HepG2 (cell line): Measurements from ENCODE around the gene TOR1AIP1. TPM values are rescaled to one million over a fixed set of nuclear protein-coding genes. Genes with fewer than 3 reads are reported as not detected.

Source experiments
- DNMT3B ChIP-seq: conservative IDR thresholded peaks from 2 replicates; pipeline ENCODE4 v1.6.1; 2016; ENCODE audit warnings: missing biosample characterization, control low read depth
- GZF1 ChIP-seq: sonication (generic); formaldehyde crosslinking; IDR thresholded peaks from 2 replicates; pipeline ENCODE4 v1.5.1; 2020; ENCODE audit warnings: mild to moderate bottlenecking, missing genetic modification reagents
- IKZF4 ChIP-seq: sonication (generic); formaldehyde crosslinking; IDR thresholded peaks from 2 replicates; pipeline ENCODE4 v1.5.1; 2020; ENCODE audit warnings: borderline replicate concordance, mild to moderate bottlenecking, low read depth, missing genetic modification reagents; ENCODE audit errors: not compliant biosample characterization
- ISL2 ChIP-seq: sonication (generic); formaldehyde crosslinking; IDR thresholded peaks from 2 replicates; pipeline ENCODE4 v1.5.0; 2020; ENCODE audit warnings: missing genetic modification reagents
- KDM5A ChIP-seq: fragments of 200-600 bp; sonication (generic); IDR thresholded peaks from 2 replicates; pipeline ENCODE4 v1.7.0; 2018; ENCODE audit warnings: antibody characterized with exemption, mild to moderate bottlenecking, low read length, borderline replicate concordance
- LCORL ChIP-seq, 2 experiments: fragments of 450-650 bp in 1 of 2; sonication (generic) in 1 of 2; formaldehyde crosslinking in 1 of 2; IDR thresholded peaks; 2 replicates each; pipeline versions ENCODE4 v1.5.0 to v1.6.1; 2017 to 2020; ENCODE audit warnings: antibody characterized with exemption in 1 of 2, missing genetic modification reagents in 1 of 2
- PHF21A ChIP-seq: sonication (generic); formaldehyde crosslinking; IDR thresholded peaks from 2 replicates; pipeline ENCODE4 v1.5.0; 2020; ENCODE audit warnings: mild to moderate bottlenecking, missing genetic modification reagents
- RELA ChIP-seq: sonication (generic); formaldehyde crosslinking; IDR thresholded peaks from 2 replicates; pipeline ENCODE4 v1.4.0; 2020; ENCODE audit warnings: missing genetic modification reagents
- SNAI1 ChIP-seq: sonication (generic); formaldehyde crosslinking; IDR thresholded peaks from 2 replicates; pipeline ENCODE4 v1.5.0; 2020; ENCODE audit warnings: mild to moderate bottlenecking, missing genetic modification reagents, borderline replicate concordance
- SP5 ChIP-seq: IDR thresholded peaks from 2 replicates; pipeline ENCODE4 v1.6.1; 2016; ENCODE audit warnings: low read depth, borderline replicate concordance
- ZC3H4 ChIP-seq: sonication (generic); formaldehyde crosslinking; IDR thresholded peaks from 2 replicates; pipeline ENCODE4 v1.4.0; 2020; ENCODE audit warnings: missing genetic modification reagents, borderline replicate concordance
- ZNF260 ChIP-seq: sonication (generic); formaldehyde crosslinking; IDR thresholded peaks from 2 replicates; pipeline ENCODE4 v1.4.0; 2020; ENCODE audit warnings: missing genetic modification reagents, low read depth, mild to moderate bottlenecking, borderline replicate concordance
- ZNF614 ChIP-seq: IDR thresholded peaks from 2 replicates; pipeline ENCODE4 v1.6.1; 2018; ENCODE audit warnings: missing biosample characterization, missing genetic modification reagents, inconsistent platforms, borderline replicate concordance
- ZNF670 ChIP-seq: sonication (generic); formaldehyde crosslinking; IDR thresholded peaks from 2 replicates; pipeline ENCODE4 v1.8.0; 2022; ENCODE audit warnings: mild to moderate bottlenecking, missing genetic modification reagents, borderline replicate concordance
- ZNF703 ChIP-seq: sonication (generic); formaldehyde crosslinking; IDR thresholded peaks from 2 replicates; pipeline ENCODE4 v1.5.1; 2020; ENCODE audit warnings: missing genetic modification reagents, mild to moderate bottlenecking, moderate library complexity, borderline replicate concordance
- polyA plus RNA-seq, 8 experiments: library from polyadenylated mRNA; depleted of rRNA in 3 of 8; stranded (reverse) in 7 of 8; unstranded in 1 of 8; fragments of >200 nt; fragmentation: Illumina TruSeq in 4 of 8; extraction: Trizol in 4 of 8; gene quantifications; 2 replicates each; pipeline versions ENCODE4 v1.2.1 to v1.2.3, GENCODE V29; 2011 to 2016; ENCODE audit warnings: low read depth in 4 of 8, missing spikeins in 1 of 8, mixed read lengths in 1 of 8; ENCODE audit not compliant: insufficient read depth in 1 of 8
- total RNA-seq, 5 experiments: library from RNA; depleted of rRNA; stranded (reverse); fragments of >200 nt; fragmentation: Illumina TruSeq; extraction: Trizol; gene quantifications; 2 replicates each; pipeline ENCODE4 v1.2.3, GENCODE V29; 2016; ENCODE audit warnings: low read depth in 1 of 5
- TF ChIP-seq, protein P1 (sequence below): sonication (generic); formaldehyde crosslinking; IDR thresholded peaks from 2 replicates; pipeline ENCODE4; 2020; ENCODE audit warnings: missing genetic modification reagents, mild to moderate bottlenecking, borderline replicate concordance
- TF ChIP-seq, protein P2 (sequence below): sonication (generic); formaldehyde crosslinking; conservative IDR thresholded peaks from 2 replicates; pipeline ENCODE4 v1.4.0; 2020; ENCODE audit warnings: mild to moderate bottlenecking, missing genetic modification reagents, moderate library complexity
- TF ChIP-seq, protein P3 (sequence below): sonication (generic); formaldehyde crosslinking; IDR thresholded peaks from 2 replicates; pipeline ENCODE4 v1.5.0; 2020; ENCODE audit warnings: missing genetic modification reagents
- TF ChIP-seq, protein P4 (sequence below): sonication (generic); formaldehyde crosslinking; IDR thresholded peaks from 2 replicates; pipeline ENCODE4 v1.5.0; 2020; ENCODE audit warnings: missing genetic modification reagents, mild to moderate bottlenecking, borderline replicate concordance
- TF ChIP-seq, protein P5 (sequence below): sonication (generic); formaldehyde crosslinking; conservative IDR thresholded peaks from 2 replicates; pipeline ENCODE4 v1.4.0; 2020; ENCODE audit warnings: missing genetic modification reagents

The TOR1AIP1 gene
- total and polyA plus RNA-seq, 2 of the 13 experiments (the other 11 are each of a cell fraction or from before 2014, with no cell fraction given): 15.6 to 29.0 TPM

DNA sequence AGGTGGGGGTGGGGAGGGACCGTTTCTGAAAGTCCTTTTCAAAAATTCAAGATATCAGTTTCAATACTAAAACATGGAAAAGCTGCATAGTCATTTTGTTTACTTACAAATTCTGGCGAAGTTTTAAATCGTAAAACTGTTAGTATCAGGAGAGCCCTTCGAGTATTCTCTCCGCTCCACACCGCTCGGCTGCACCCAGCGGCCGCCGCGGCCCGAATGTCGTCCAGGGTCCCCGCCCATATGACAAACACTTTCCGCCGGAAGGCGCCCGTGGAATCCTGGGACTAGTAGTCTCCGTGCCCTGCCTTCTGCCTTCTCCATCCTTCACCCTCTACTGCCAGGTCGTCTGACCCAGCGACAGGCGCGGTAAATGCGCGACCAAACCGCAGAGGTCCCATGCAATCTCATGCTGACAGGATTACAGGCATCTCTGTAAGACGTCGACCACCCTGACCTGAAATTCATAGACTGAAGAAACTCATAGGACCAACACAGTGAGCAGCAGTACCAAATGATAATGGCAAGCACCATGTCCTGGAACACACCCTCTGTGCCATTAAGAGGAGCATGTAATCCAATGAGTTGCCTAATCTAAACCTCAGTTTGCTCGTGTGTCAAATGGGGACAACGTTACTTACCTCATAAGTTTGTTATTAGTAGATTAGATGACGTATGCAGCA, 4.4 kb upstream of the TOR1AIP1 start, which contains the start of gene TOR1AIP2 (continued):
- TF ChIP-seq, protein P1, sequence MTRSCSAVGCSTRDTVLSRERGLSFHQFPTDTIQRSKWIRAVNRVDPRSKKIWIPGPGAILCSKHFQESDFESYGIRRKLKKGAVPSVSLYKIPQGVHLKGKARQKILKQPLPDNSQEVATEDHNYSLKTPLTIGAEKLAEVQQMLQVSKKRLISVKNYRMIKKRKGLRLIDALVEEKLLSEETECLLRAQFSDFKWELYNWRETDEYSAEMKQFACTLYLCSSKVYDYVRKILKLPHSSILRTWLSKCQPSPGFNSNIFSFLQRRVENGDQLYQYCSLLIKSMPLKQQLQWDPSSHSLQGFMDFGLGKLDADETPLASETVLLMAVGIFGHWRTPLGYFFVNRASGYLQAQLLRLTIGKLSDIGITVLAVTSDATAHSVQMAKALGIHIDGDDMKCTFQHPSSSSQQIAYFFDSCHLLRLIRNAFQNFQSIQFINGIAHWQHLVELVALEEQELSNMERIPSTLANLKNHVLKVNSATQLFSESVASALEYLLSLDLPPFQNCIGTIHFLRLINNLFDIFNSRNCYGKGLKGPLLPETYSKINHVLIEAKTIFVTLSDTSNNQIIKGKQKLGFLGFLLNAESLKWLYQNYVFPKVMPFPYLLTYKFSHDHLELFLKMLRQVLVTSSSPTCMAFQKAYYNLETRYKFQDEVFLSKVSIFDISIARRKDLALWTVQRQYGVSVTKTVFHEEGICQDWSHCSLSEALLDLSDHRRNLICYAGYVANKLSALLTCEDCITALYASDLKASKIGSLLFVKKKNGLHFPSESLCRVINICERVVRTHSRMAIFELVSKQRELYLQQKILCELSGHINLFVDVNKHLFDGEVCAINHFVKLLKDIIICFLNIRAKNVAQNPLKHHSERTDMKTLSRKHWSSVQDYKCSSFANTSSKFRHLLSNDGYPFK (CRISPR knock-in tag): peak; percentile 44; the same call in 1 of the 2 replicates
- TF ChIP-seq ZC3H4 (CRISPR knock-in tag): no peak
- TF ChIP-seq SP5 (CRISPR knock-in tag): peak; percentile 62
- no peak for TF ChIP-seq IKZF4
- TF ChIP-seq SNAI1 (CRISPR knock-in tag): 0 out of 2 replicates have a peak, but pooled peaks have one; percentile 57
- TF ChIP-seq PHF21A (CRISPR knock-in tag): no peak
- TF ChIP-seq, protein P2, sequence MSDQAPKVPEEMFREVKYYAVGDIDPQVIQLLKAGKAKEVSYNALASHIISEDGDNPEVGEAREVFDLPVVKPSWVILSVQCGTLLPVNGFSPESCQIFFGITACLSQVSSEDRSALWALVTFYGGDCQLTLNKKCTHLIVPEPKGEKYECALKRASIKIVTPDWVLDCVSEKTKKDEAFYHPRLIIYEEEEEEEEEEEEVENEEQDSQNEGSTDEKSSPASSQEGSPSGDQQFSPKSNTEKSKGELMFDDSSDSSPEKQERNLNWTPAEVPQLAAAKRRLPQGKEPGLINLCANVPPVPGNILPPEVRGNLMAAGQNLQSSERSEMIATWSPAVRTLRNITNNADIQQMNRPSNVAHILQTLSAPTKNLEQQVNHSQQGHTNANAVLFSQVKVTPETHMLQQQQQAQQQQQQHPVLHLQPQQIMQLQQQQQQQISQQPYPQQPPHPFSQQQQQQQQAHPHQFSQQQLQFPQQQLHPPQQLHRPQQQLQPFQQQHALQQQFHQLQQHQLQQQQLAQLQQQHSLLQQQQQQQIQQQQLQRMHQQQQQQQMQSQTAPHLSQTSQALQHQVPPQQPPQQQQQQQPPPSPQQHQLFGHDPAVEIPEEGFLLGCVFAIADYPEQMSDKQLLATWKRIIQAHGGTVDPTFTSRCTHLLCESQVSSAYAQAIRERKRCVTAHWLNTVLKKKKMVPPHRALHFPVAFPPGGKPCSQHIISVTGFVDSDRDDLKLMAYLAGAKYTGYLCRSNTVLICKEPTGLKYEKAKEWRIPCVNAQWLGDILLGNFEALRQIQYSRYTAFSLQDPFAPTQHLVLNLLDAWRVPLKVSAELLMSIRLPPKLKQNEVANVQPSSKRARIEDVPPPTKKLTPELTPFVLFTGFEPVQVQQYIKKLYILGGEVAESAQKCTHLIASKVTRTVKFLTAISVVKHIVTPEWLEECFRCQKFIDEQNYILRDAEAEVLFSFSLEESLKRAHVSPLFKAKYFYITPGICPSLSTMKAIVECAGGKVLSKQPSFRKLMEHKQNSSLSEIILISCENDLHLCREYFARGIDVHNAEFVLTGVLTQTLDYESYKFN (CRISPR knock-in tag): no peak
- no peak for TF ChIP-seq RELA (CRISPR knock-in tag)
- TF ChIP-seq DNMT3B: 0 out of 2 replicates have a peak, but pooled peaks have one; percentile 69
- TF ChIP-seq ZNF614 (CRISPR knock-in tag): no peak
- TF ChIP-seq, protein P3, sequence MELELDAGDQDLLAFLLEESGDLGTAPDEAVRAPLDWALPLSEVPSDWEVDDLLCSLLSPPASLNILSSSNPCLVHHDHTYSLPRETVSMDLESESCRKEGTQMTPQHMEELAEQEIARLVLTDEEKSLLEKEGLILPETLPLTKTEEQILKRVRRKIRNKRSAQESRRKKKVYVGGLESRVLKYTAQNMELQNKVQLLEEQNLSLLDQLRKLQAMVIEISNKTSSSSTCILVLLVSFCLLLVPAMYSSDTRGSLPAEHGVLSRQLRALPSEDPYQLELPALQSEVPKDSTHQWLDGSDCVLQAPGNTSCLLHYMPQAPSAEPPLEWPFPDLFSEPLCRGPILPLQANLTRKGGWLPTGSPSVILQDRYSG (CRISPR knock-in tag): no peak
- TF ChIP-seq ZNF670 (CRISPR knock-in tag): no peak
- no peak for TF ChIP-seq ISL2 (CRISPR knock-in tag)
- TF ChIP-seq KDM5A: no peak
- TF ChIP-seq, protein P4, sequence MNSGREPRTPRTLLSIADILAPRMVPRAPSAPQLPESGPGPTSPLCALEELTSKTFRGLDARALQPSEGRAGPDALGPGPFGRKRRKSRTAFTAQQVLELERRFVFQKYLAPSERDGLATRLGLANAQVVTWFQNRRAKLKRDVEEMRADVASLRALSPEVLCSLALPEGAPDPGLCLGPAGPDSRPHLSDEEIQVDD (CRISPR knock-in tag): no peak
- TF ChIP-seq GZF1 (CRISPR knock-in tag): no peak
- TF ChIP-seq, protein P5, sequence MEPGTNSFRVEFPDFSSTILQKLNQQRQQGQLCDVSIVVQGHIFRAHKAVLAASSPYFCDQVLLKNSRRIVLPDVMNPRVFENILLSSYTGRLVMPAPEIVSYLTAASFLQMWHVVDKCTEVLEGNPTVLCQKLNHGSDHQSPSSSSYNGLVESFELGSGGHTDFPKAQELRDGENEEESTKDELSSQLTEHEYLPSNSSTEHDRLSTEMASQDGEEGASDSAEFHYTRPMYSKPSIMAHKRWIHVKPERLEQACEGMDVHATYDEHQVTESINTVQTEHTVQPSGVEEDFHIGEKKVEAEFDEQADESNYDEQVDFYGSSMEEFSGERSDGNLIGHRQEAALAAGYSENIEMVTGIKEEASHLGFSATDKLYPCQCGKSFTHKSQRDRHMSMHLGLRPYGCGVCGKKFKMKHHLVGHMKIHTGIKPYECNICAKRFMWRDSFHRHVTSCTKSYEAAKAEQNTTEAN: no peak
- no peak for TF ChIP-seq LCORL (IDR thresholded peaks at IDR 0.05)
- no peak for TF ChIP-seq LCORL (CRISPR knock-in tag; IDR thresholded peaks at IDR 0.05)
- no peak for TF ChIP-seq ZNF703 (CRISPR knock-in tag)
- no peak for TF ChIP-seq ZNF260 (CRISPR knock-in tag)
